GM19372 (cell line): ENCODE measurements around the gene DESI2.

Experiments used
- ATAC-seq: cut with Tn5 transposase; IDR thresholded peaks from one replicate; pipeline ENCODE4 v1.9.1; 2021; ENCODE audit warnings: mild to moderate bottlenecking, low read depth, moderate library complexity; ENCODE audit not compliant: unreplicated experiment

DESI2 gene

GRCh38 chr1:244749230-244750016 lies 96.5 kb downstream of the DESI2 start:
- ATAC-seq = no peak

- ATAC-seq = no peak
Observed at GRCh38 chr1:244751271-244751895, 98.5 kb downstream of the DESI2 start.

- no peak for ATAC-seq
Observed at GRCh38 chr1:244755673-244756072, 102.7 kb downstream of the DESI2 start.

DNA sequence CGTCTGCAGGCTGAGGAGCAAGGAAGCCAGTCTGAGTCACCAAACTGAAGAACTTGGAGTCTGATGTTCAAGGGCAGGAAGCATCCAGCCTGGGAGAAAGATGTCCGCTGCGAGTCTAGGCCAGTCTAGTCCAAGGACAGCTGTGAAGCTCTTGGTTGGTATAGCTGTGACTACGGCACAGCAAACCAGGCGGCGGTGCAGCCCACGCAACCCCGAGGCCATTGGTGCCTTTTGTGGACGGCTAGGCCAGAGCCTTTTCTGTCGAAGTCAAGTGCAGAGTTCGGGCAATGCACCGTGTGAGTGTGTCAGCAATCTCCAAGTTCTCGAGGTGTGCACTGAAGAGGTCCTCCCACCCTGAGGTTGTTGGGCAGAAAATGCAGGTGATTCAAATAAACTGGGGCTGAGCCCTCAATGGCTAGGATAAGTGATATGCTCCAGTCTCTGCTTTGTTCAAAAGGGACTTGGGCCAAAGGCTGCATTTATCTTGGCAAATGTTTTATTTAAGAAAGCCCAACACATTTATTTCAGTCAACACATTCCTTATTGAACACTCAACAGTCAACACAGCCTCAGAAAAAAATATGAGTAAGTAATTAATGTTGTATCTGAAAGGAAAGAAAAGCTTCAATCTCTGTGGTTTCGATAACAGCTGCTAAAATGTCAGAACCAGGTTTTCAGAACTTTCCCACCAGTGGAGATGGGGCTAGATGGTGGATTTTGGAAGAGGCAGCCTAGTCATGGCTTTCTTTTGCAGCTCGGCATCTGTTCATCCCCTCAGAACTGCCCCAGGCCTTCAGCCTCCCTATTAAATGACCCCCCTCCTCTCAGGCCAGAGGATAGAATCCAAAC lies 104.4 kb downstream of the DESI2 start:
- ATAC-seq = no peak
